A549 treated with AZD2906 at 1 μM for 4 hours (cell line): ENCODE data around the gene NAP1L4. TPM values are rescaled to one million over a fixed set of nuclear protein-coding genes. Genes with fewer than 3 reads are reported as not detected.

Source experiments
- total RNA-seq: library from RNA; stranded (reverse); fragments of 200-300 nt; extraction: Qiagen RNA extraction; gene quantifications from 5 replicates; pipeline ENCODE4 v1.2.3, GENCODE V29; 2022

The NAP1L4 gene
- 110 to 129 TPM (median 116 TPM) in 5 replicates for total RNA-seq

GRCh38 chr11:2992234-2992996 lies at the start of gene NAP1L4:
TSS of gene NAP1L4 (minus strand) at chr11:2992329. CDS start at chr11:2979220, 13,109 bp downstream.

GRCh38 chr11:2928605-2929530 lies 63.3 kb downstream of the NAP1L4 start, which contains the start of gene PHLDA2:
TSS of gene PHLDA2 (minus strand) at chr11:2929420. CDS start at chr11:2929364, 56 bp downstream.

Other genes with a start within 250 kb of the NAP1L4 start
- gene CDKN1C, start 106.6 kb downstream of the NAP1L4 start, total RNA-seq, result 7.7 to 12.3 TPM (median 11.3 TPM) in 5 replicates
- gene PHLDA2, start 62.9 kb downstream of the NAP1L4 start, total RNA-seq, result 81.8 to 133 TPM (median 110 TPM) in 5 replicates
- 61.1 to 76.4 TPM (median 62.0 TPM) in 5 replicates for gene CARS1, start 65.1 kb upstream of the NAP1L4 start, total RNA-seq
- gene OSBPL5, start 173.0 kb upstream of the NAP1L4 start, total RNA-seq, result 7.5 to 10.5 TPM (median 9.2 TPM) in 5 replicates
- not detected in 5 replicates for gene MRGPRG, start 226.5 kb upstream of the NAP1L4 start, total RNA-seq
- gene MRGPRE, start 240.1 kb upstream of the NAP1L4 start, total RNA-seq, result 0.07 to 0.28 TPM (median 0.08 TPM) in 5 replicates